ENCODE results near the gene CRYGS. TPM values are rescaled to one million over a fixed set of nuclear protein-coding genes. Genes with fewer than 3 reads are reported as not detected.
"Not testable (repeated sequence)": the region's sequence is repeated elsewhere in the genome, so short reads cannot be mapped to it uniquely, and the experiment has no call there.

The CRYGS gene
- total and polyA plus RNA-seq, 2 experiments from 2014 or later = 2.0 to 2.9 TPM

DNA sequence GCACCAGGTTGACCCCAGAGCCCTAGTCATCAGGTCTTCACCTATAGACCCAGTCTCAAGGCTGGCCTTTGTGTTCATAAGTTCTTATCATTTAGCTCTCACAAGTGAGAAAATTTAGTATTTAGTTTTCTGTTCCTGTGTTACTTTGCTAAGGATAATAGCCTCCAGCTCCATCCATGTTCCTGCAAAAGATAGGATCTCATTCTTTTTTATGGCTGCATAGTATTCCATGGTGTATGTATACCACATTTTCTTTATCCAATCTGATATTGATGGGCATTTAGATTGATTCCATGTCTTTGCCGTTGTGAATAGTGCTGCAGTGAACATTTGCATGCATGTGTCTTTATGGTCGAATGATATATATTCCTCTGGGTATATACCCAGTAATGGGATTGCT lies 46.2 kb downstream of the CRYGS start:
- not testable (repeated sequence) for H3K79me2 ChIP-seq (replicated peaks; ENCODE audit: insufficient read depth); H3K4me3 ChIP-seq; H3K27ac Mint-ChIP-seq; H3K27me3 Mint-ChIP-seq (ENCODE audit: insufficient read depth, low read depth, poor library complexity); H2AFZ ChIP-seq; H3K4me1 ChIP-seq (ENCODE audit: insufficient read depth); H3F3A ChIP-seq (replicated peaks; ENCODE audit: low read depth); H3K9me3 Mint-ChIP-seq; H3K27me3 ChIP-seq (ENCODE audit: insufficient read depth); H3K9me2 ChIP-seq (ENCODE audit: insufficient read depth); H3K36me3 Mint-ChIP-seq (ENCODE audit: low read depth); H3K4me2 ChIP-seq; H3K36me3 ChIP-seq (ENCODE audit: insufficient read depth); H3K4me1 Mint-ChIP-seq; H3K4me3 Mint-ChIP-seq; DNase-seq (ENCODE audit: low spot score); H4K20me1 ChIP-seq (replicated peaks; ENCODE audit: insufficient read depth); H3K27ac ChIP-seq (ENCODE audit: low read depth); ATAC-seq

DNA sequence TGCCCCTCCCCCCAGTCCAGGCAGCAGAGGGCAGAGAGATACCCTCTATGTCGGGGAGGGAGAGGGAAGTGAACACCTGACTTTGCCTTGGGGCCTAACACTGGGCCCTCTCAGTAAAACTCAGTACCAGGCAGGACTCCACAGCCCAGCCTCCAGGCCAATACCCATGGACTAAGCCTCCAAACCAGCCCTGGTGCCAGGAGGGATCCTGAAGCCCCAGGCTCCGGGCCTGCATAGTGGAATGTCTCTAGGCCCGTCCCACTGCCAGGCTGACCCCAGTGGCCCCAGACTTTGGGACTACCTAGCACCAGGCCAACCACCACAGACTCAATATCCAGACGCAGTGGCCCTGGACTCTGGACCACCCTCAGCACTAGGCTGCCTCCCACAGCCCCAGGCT lies 46.6 kb downstream of the CRYGS start:
- H3F3A ChIP-seq (replicated peaks; ENCODE audit: low read depth) = no peaks in the 10 kb centered on the region
- H4K20me1 ChIP-seq (replicated peaks; ENCODE audit: insufficient read depth) = no peaks in the 10 kb centered on the region
- H3K27me3 Mint-ChIP-seq (ENCODE audit: insufficient read depth, low read depth, poor library complexity) = peaks cover 5% of the 10 kb centered on the region
- H3K27ac ChIP-seq (ENCODE audit: low read depth) = no peak overlapping the region
- H3K36me3 ChIP-seq (ENCODE audit: insufficient read depth) = no peaks in the 10 kb centered on the region
- H2AFZ ChIP-seq = no peak overlapping the region
- ATAC-seq (no peak), DNase-seq (ENCODE audit: low spot score) (no peak)
- H3K27me3 ChIP-seq (ENCODE audit: insufficient read depth) = no peaks in the 10 kb centered on the region
- peaks cover 9% of the 10 kb centered on the region; the same call in 2 of the 3 replicates for H3K9me3 Mint-ChIP-seq
- H3K4me3 ChIP-seq = no peak overlapping the region
- TF ChIP-seq, protein P1, sequence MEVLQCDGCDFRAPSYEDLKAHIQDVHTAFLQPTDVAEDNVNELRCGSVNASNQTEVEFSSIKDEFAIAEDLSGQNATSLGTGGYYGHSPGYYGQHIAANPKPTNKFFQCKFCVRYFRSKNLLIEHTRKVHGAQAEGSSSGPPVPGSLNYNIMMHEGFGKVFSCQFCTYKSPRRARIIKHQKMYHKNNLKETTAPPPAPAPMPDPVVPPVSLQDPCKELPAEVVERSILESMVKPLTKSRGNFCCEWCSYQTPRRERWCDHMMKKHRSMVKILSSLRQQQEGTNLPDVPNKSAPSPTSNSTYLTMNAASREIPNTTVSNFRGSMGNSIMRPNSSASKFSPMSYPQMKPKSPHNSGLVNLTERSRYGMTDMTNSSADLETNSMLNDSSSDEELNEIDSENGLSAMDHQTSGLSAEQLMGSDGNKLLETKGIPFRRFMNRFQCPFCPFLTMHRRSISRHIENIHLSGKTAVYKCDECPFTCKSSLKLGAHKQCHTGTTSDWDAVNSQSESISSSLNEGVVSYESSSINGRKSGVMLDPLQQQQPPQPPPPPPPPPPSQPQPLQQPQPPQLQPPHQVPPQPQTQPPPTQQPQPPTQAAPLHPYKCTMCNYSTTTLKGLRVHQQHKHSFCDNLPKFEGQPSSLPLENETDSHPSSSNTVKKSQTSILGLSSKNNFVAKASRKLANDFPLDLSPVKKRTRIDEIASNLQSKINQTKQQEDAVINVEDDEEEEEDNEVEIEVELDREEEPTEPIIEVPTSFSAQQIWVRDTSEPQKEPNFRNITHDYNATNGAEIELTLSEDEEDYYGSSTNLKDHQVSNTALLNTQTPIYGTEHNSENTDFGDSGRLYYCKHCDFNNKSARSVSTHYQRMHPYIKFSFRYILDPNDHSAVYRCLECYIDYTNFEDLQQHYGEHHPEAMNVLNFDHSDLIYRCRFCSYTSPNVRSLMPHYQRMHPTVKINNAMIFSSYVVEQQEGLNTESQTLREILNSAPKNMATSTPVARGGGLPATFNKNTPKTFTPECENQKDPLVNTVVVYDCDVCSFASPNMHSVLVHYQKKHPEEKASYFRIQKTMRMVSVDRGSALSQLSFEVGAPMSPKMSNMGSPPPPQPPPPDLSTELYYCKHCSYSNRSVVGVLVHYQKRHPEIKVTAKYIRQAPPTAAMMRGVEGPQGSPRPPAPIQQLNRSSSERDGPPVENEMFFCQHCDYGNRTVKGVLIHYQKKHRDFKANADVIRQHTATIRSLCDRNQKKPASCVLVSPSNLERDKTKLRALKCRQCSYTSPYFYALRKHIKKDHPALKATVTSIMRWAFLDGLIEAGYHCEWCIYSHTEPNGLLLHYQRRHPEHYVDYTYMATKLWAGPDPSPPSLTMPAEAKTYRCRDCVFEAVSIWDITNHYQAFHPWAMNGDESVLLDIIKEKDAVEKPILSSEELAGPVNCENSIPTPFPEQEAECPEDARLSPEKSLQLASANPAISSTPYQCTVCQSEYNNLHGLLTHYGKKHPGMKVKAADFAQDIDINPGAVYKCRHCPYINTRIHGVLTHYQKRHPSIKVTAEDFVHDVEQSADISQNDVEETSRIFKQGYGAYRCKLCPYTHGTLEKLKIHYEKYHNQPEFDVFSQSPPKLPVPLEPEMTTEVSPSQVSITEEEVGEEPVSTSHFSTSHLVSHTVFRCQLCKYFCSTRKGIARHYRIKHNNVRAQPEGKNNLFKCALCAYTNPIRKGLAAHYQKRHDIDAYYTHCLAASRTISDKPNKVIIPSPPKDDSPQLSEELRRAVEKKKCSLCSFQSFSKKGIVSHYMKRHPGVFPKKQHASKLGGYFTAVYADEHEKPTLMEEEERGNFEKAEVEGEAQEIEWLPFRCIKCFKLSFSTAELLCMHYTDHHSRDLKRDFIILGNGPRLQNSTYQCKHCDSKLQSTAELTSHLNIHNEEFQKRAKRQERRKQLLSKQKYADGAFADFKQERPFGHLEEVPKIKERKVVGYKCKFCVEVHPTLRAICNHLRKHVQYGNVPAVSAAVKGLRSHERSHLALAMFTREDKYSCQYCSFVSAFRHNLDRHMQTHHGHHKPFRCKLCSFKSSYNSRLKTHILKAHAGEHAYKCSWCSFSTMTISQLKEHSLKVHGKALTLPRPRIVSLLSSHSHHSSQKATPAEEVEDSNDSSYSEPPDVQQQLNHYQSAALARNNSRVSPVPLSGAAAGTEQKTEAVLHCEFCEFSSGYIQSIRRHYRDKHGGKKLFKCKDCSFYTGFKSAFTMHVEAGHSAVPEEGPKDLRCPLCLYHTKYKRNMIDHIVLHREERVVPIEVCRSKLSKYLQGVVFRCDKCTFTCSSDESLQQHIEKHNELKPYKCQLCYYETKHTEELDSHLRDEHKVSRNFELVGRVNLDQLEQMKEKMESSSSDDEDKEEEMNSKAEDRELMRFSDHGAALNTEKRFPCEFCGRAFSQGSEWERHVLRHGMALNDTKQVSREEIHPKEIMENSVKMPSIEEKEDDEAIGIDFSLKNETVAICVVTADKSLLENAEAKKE (CRISPR knock-in tag; IDR thresholded peaks at IDR 0.05) = no peak
- no peaks in the 10 kb centered on the region for H3K36me3 Mint-ChIP-seq (ENCODE audit: low read depth)
- H3K27ac Mint-ChIP-seq = no peak overlapping the region
- H3K4me1 ChIP-seq (ENCODE audit: insufficient read depth) = no peaks in the 10 kb centered on the region
- no peak overlapping the region for H3K4me2 ChIP-seq
- H3K4me1 Mint-ChIP-seq = peaks cover 2% of the 10 kb centered on the region; the same call in 2 of the 3 replicates
- no peaks in the 10 kb centered on the region for H3K9me2 ChIP-seq (ENCODE audit: insufficient read depth)
- H3K4me3 Mint-ChIP-seq = no peak overlapping the region
- no peaks in the 10 kb centered on the region for H3K79me2 ChIP-seq (replicated peaks; ENCODE audit: insufficient read depth)

Data from GM23338 (cell line).